HCT116 (cell line): Measurements from ENCODE around the gene RAB8B. TPM values are rescaled to one million over a fixed set of nuclear protein-coding genes. Genes with fewer than 3 reads are reported as not detected.

Source experiments
- ATAC-seq: fragments of 200-7000 bp; cut with Tn5 transposase; 2 replicates; pipeline ENCODE4 v1.9.1; 2020; ENCODE audit warnings: mild to moderate bottlenecking, moderate library complexity
- BruUV-seq: library from RNA; stranded (reverse); fragments of 400-500 nt; replicated peaks from 2 replicates; lab custom pipeline; 2021; lab: Mats Ljungman, UMichigan
- CTCF ChIA-PET: fragments of 300-600 bp; sonication (Branson Sonifier 250); formaldehyde crosslinking; loops from one replicate; lab custom pipeline; 2021; ENCODE audit warnings: antibody characterized with exemption; lab: Charles Lee
- POLR2A ChIA-PET: fragments of 300-600, 350-600 bp; sonication (Branson Sonifier 250); formaldehyde crosslinking; loops from one replicate; lab custom pipeline; 2021; ENCODE audit warnings: antibody characterized with exemption; lab: Charles Lee
- RAD21 ChIA-PET, 2 experiments: fragments of 300-600 bp; sonication (Branson Sonifier 250); formaldehyde crosslinking; loops; one replicate each; lab custom pipeline; 2023; ENCODE audit warnings: low total read pairs in 2 of 2; ENCODE audit not compliant: uncharacterized antibody in 2 of 2, unreplicated experiment in 2 of 2, low non-redundant PET in 1 of 2; lab: Charles Lee
- DNase-seq: peaks from one replicate; pipeline ENCODE4 v3.0.0-alpha.2; 2010; ENCODE audit warnings: low read depth, low spot score
- H2AFZ ChIP-seq: fragments of 200-600 bp; shearing (Covaris generic), sonication (generic); 2 replicates; pipeline ENCODE4 v1.6.1; 2017; ENCODE audit warnings: low read depth, mixed run types, mixed read lengths, antibody characterized with exemption, low read length; ENCODE audit not compliant: poor library complexity, severe bottlenecking
- H3K27ac ChIP-seq: 2 replicates; pipeline ENCODE4 v1.5.1; 2012; ENCODE audit warnings: low read depth, low read length
- H3K27me3 ChIP-seq: fragments of 200-600 bp; sonication (generic); 2 replicates; pipeline ENCODE4 v1.6.1; 2016; ENCODE audit warnings: mixed run types, low read length, mixed read lengths; ENCODE audit not compliant: insufficient read depth
- H3K36me3 ChIP-seq, 2 experiments: fragments of 200-500 bp in 1 of 2; fragments of 200-600 bp in 1 of 2; sonication (Bioruptor generic) in 1 of 2; sonication (generic) in 1 of 2; 2 replicates each; pipeline versions ENCODE4 v1.5.1 to v1.6.1; 2014 to 2016; ENCODE audit warnings: low read length in 2 of 2, inconsistent platforms in 1 of 2, mixed read lengths in 1 of 2, mixed run types in 1 of 2; ENCODE audit not compliant: insufficient read depth in 2 of 2, control insufficient read depth in 1 of 2
- H3K4me1 ChIP-seq, 2 experiments: fragments of 200-600 bp in 1 of 2; sonication (generic) in 1 of 2; 2 replicates each; pipeline versions ENCODE4 v1.5.1 to v1.6.1; 2012 to 2017; ENCODE audit warnings: low read length in 2 of 2, inconsistent platforms in 1 of 2, mild to moderate bottlenecking in 1 of 2, mixed read lengths in 1 of 2, mixed run types in 1 of 2, moderate library complexity in 1 of 2; ENCODE audit not compliant: insufficient read depth in 2 of 2, control insufficient read depth in 1 of 2
- H3K4me2 ChIP-seq: fragments of 200-600 bp; sonication (generic); 2 replicates; pipeline ENCODE4 v1.6.1; 2017; ENCODE audit warnings: mixed run types, low read length, mixed read lengths
- H3K4me3 ChIP-seq, 2 experiments: fragments of 200-600 bp in 1 of 2; sonication (generic) in 1 of 2; replicated peaks in 1 of 2; 2 replicates each; pipeline ENCODE4 v1.5.1; 2011 to 2016; ENCODE audit warnings: low read length in 2 of 2, control low read depth in 1 of 2, low read depth in 1 of 2, mild to moderate bottlenecking in 1 of 2, mixed read lengths in 1 of 2, mixed run types in 1 of 2
- H3K79me2 ChIP-seq: fragments of 200-600 bp; sonication (generic); 2 replicates; pipeline ENCODE4 v1.6.1; 2017; ENCODE audit warnings: mild to moderate bottlenecking, mixed run types, low read length, moderate library complexity, mixed read lengths; ENCODE audit not compliant: insufficient read depth
- H3K9ac ChIP-seq: fragments of 200-600 bp; sonication (generic); 2 replicates; pipeline ENCODE4 v1.6.1; 2016; ENCODE audit warnings: low read length, mixed read lengths
- H3K9me2 ChIP-seq: fragments of 200-600 bp; sonication (generic), shearing (Covaris generic); 2 replicates; pipeline ENCODE4 v1.6.1; 2017; ENCODE audit warnings: mixed run types, mild to moderate bottlenecking, moderate library complexity; ENCODE audit not compliant: insufficient read depth
- H3K9me3 ChIP-seq, 2 experiments: fragments of 200-500 bp in 1 of 2; fragments of 200-600 bp in 1 of 2; sonication (Bioruptor generic) in 1 of 2; sonication (generic) in 1 of 2; 2 replicates each; pipeline ENCODE4 v1.6.1; 2014 to 2017; ENCODE audit warnings: low read length in 2 of 2, mixed read lengths in 2 of 2, inconsistent platforms in 1 of 2, low read depth in 1 of 2, mild to moderate bottlenecking in 1 of 2, mixed run types in 1 of 2, moderate library complexity in 1 of 2; ENCODE audit not compliant: control insufficient read depth in 1 of 2, insufficient read depth in 1 of 2
- H4K20me1 ChIP-seq: fragments of 200-600 bp; sonication (generic), shearing (Covaris generic); 2 replicates; pipeline ENCODE4 v1.6.1; 2017; ENCODE audit warnings: mixed run types, mild to moderate bottlenecking, moderate library complexity; ENCODE audit not compliant: insufficient read depth
- ATF3 ChIP-seq: IDR thresholded peaks from 2 replicates; pipeline ENCODE4 v1.6.1; 2012
- CBX3 ChIP-seq: IDR thresholded peaks from 2 replicates; pipeline ENCODE4 v1.6.1; 2012; ENCODE audit warnings: low read depth
- CEBPB ChIP-seq: IDR thresholded peaks from 2 replicates; pipeline ENCODE4 v1.6.1; 2012; ENCODE audit warnings: low read depth
- CTCF ChIP-seq, 3 experiments: fragments of 200-600 bp in 1 of 3; sonication (generic) in 1 of 3; IDR thresholded peaks in 2 of 3; conservative IDR thresholded peaks in 1 of 3; 2 replicates each; pipeline ENCODE4 v1.5.1; 2012 to 2017; ENCODE audit warnings: low read depth in 2 of 3, low read length in 2 of 3, antibody characterized with exemption in 1 of 3, borderline replicate concordance in 1 of 3, control low read depth in 1 of 3, mild to moderate bottlenecking in 1 of 3, mixed read lengths in 1 of 3, mixed run types in 1 of 3, moderate library complexity in 1 of 3; ENCODE audit not compliant: insufficient read depth in 1 of 3
- EGR1 ChIP-seq: IDR thresholded peaks from 2 replicates; pipeline ENCODE4 v1.6.1; 2012; ENCODE audit warnings: low read depth
- ELF1 ChIP-seq: IDR thresholded peaks from 2 replicates; pipeline ENCODE4 v1.6.1; 2012; ENCODE audit warnings: low read depth, borderline replicate concordance
- EZH2phosphoT487 ChIP-seq: fragments of 200-600 bp; IDR thresholded peaks from 2 replicates; pipeline ENCODE4 v1.6.1; 2018; ENCODE audit warnings: antibody characterized with exemption, borderline replicate concordance
- FOSL1 ChIP-seq: IDR thresholded peaks from 2 replicates; pipeline ENCODE4 v1.6.1; 2012; ENCODE audit warnings: low read depth
- JUND ChIP-seq: IDR thresholded peaks from 2 replicates; pipeline ENCODE4 v1.6.1; 2012
- POLR2AphosphoS5 ChIP-seq: IDR thresholded peaks from 2 replicates; pipeline ENCODE4 v1.6.1; 2011; ENCODE audit warnings: mild to moderate bottlenecking, low read depth, low read length, moderate library complexity
- RAD21 ChIP-seq: IDR thresholded peaks from 2 replicates; pipeline ENCODE4 v1.6.1; 2012; ENCODE audit warnings: low read depth, mild to moderate bottlenecking
- SIN3A ChIP-seq: IDR thresholded peaks from 2 replicates; pipeline ENCODE4 v1.6.1; 2012; ENCODE audit warnings: low read depth
- SP1 ChIP-seq: IDR thresholded peaks from 2 replicates; pipeline ENCODE4 v1.6.1; 2012; ENCODE audit warnings: low read depth
- SRF ChIP-seq: IDR thresholded peaks from 2 replicates; pipeline ENCODE4 v1.6.1; 2012; ENCODE audit warnings: low read depth
- YY1 ChIP-seq: IDR thresholded peaks from 2 replicates; pipeline ENCODE4 v1.6.1; 2011; ENCODE audit warnings: low read length, low read depth, moderate library complexity, mild to moderate bottlenecking; ENCODE audit not compliant: insufficient replicate concordance; ENCODE audit errors: extremely low read depth
- ZNF274 ChIP-seq: fragments of 200-500 bp; sonication (Bioruptor generic); IDR thresholded peaks from 2 replicates; pipeline ENCODE4 v1.6.1; 2014; ENCODE audit warnings: mild to moderate bottlenecking, low read depth, low read length, inconsistent platforms
- intact Hi-C: fragments of 100-400 bp; cut with micrococcal nuclease; formaldehyde crosslinking; loops from 2 replicates; pipeline ENCODE4 v1.10.0; 2022
- total RNA-seq: library from RNA; stranded (reverse); gene quantifications from one replicate; pipeline ENCODE4 v1.2.1, GENCODE V29; 2021; ENCODE audit not compliant: unreplicated experiment

Gene RAB8B
- total RNA-seq, 1 experiment from 2014 or later = 19.4 TPM

- H3K4me2 ChIP-seq = peak overlapping the region; percentile 97
- no peaks in the 10 kb centered on the region for H3K79me2 ChIP-seq
- ChIA-PET CTCF (interaction anchor here (0.7 to 1.0 kb wide), 2 partner anchors 125 to 230 kb away, joined by 3 read pairs; no protein-coding TSS in a partner anchor), POLR2A (no interaction called here), RAD21 (interaction anchor here in 1 of 2 experiments (0.7 kb wide), 1 partner anchor 143 kb away, joined by 5 read pairs; no protein-coding TSS in a partner anchor)
- H3K36me3 ChIP-seq = no peaks in the 10 kb centered on the region
- peak overlapping the region; percentile 27; the same call in 1 of the 2 replicates for H3K27ac ChIP-seq
- DNase-seq (no peak), ATAC-seq (peak; percentile 17)
- no peaks in the 10 kb centered on the region for H3K27me3 ChIP-seq
- H3K4me3 ChIP-seq = peak overlapping the region; percentile 63 to 75
- TF ChIP-seq ATF3 (no peak), SIN3A (no peak), SRF (no peak), FOSL1 (no peak), CEBPB (no peak), CBX3 (no peak), ELF1 (no peak), SP1 (no peak), EGR1 (no peak), YY1 (no peak), CTCF (IDR thresholded peaks at IDR 0.05 in 2 of 3, conservative IDR thresholded peaks at IDR 0.05 in 1 of 3; ENCODE audit: borderline replicate concordance in 1 of 3, insufficient read depth in 1 of 3, low read depth in 2 of 3, low read length in 2 of 3) (no peak), EZH2phosphoT487 (no peak), RAD21 (no peak), JUND (no peak), ZNF274 (no peak), POLR2AphosphoS5 (no peak)
- intact Hi-C loops = loop anchor here (10.0 kb wide), 2 partner anchors 123 to 233 kb away; partner anchors contain the start of genes RPS27L and TPM1
- no peaks in the 10 kb centered on the region for H3K9me3 ChIP-seq
- no peaks in the 10 kb centered on the region for H3K9me2 ChIP-seq
- H2AFZ ChIP-seq = peak overlapping the region; percentile 80
- no peaks in the 10 kb centered on the region for H4K20me1 ChIP-seq
- peak overlapping the region; percentile 57 for H3K9ac ChIP-seq
- BruUV-seq = TSS peak; percentile 50
- peaks cover 3 to 14% of the 10 kb centered on the region in 2 experiments; a peak in 3 of 4 replicates for H3K4me1 ChIP-seq
Measured at GRCh38 chr15:63277893-63278456, 88.6 kb downstream of the RAB8B start.
